Stimulated activated CD4-positive, alpha-beta T cell treated with anti-CD3 and anti-CD28 coated beads, Interleukin-1b, Interleukin-23, amount 100 ng/mL, for 48 hours (primary cell): ENCODE results near the gene LTBP4.
"Not testable (repeated sequence)": the region's sequence is repeated elsewhere in the genome, so short reads cannot be mapped to it uniquely, and the experiment has no call there.

Source experiments
- DNase-seq: peaks from one replicate; pipeline ENCODE4 v3.0.0-alpha.2; 2020

LTBP4 gene

GRCh38 chr19:40576151-40576584 is 25.0 kb upstream of the LTBP4 start:
- DNase-seq, result no peak

- peak; percentile 93 for DNase-seq
These were observed 24.4 kb upstream of the LTBP4 start, which contains the start of gene SHKBP1 for GRCh38 chr19:40576585-40577451. TSS of gene SHKBP1 (plus strand) at chr19:40576873. CDS start at chr19:40576900, 27 bp downstream.

GRCh38 chr19:40578442-40578908 is 22.7 kb upstream of the LTBP4 start:
- no peak for DNase-seq

GRCh38 chr19:40580619-40581018 is 20.6 kb upstream of the LTBP4 start:
- DNase-seq, result no peak

GRCh38 chr19:40581531-40581930 is 19.6 kb upstream of the LTBP4 start:
- no peak for DNase-seq

GRCh38 chr19:40582467-40582866 is 18.7 kb upstream of the LTBP4 start:
- DNase-seq, result no peak

- no peak for DNase-seq
These were observed 17.9 kb upstream of the LTBP4 start for GRCh38 chr19:40583283-40583682.

- DNase-seq, result no peak
These were observed 17.2 kb upstream of the LTBP4 start for GRCh38 chr19:40584007-40584406.

- DNase-seq, result no peak
These were observed 15.8 kb upstream of the LTBP4 start for GRCh38 chr19:40585241-40585981.

- no peak for DNase-seq
These were observed 15.2 kb upstream of the LTBP4 start for GRCh38 chr19:40585982-40586422.

- DNase-seq, result no peak
These were observed 14.6 kb upstream of the LTBP4 start for GRCh38 chr19:40586611-40587010.

GRCh38 chr19:40588110-40588854 is 12.9 kb upstream of the LTBP4 start:
- no peak for DNase-seq

- DNase-seq, result no peak
These were observed 12.1 kb upstream of the LTBP4 start for GRCh38 chr19:40588926-40589569.

- DNase-seq, result no peak
These were observed 11.4 kb upstream of the LTBP4 start for GRCh38 chr19:40589591-40590429.

- no peak for DNase-seq
These were observed 10.5 kb upstream of the LTBP4 start for GRCh38 chr19:40590464-40591265.

- not testable (repeated sequence) for DNase-seq
These were observed 9.4 kb upstream of the LTBP4 start for GRCh38 chr19:40591724-40592123.

- DNase-seq, result no peak
These were observed 9.0 kb upstream of the LTBP4 start for GRCh38 chr19:40592170-40592569.

GRCh38 chr19:40594255-40594654 is 6.9 kb upstream of the LTBP4 start:
- no peak for DNase-seq

GRCh38 chr19:40594657-40595091 is 6.5 kb upstream of the LTBP4 start:
- no peak for DNase-seq

- no peak for DNase-seq
These were observed 4.4 kb upstream of the LTBP4 start for GRCh38 chr19:40596608-40597328.
